Keratinocyte (primary cell): ENCODE results near the gene PRR19. TPM values are rescaled to one million over a fixed set of nuclear protein-coding genes. Genes with fewer than 3 reads are reported as not detected.

Experiments used
- DNase-seq: peaks from one replicate; pipeline ENCODE4 v3.0.0-alpha.2; 2011; ENCODE audit warnings: low read depth, missing footprints, low spot score
- FAIRE-seq: peaks from 2 replicates; lab custom pipeline; 2011; peaks lifted over from hg19 to GRCh38; lab: Jason Lieb, UNC
- H2AFZ ChIP-seq: 2 replicates; pipeline ENCODE4 v1.6.0; 2012; ENCODE audit warnings: low read length, control low read depth, inconsistent platforms; ENCODE audit not compliant: control insufficient read depth
- H3K27ac ChIP-seq: 2 replicates; pipeline ENCODE4 v1.5.1; 2011; ENCODE audit warnings: low read length; ENCODE audit not compliant: control insufficient read depth, insufficient read depth
- H3K27me3 ChIP-seq: 3 replicates; pipeline ENCODE4 v1.6.0; 2011; ENCODE audit warnings: low read length; ENCODE audit not compliant: control insufficient read depth, insufficient read depth; ENCODE audit errors: extremely low read depth
- H3K36me3 ChIP-seq, 2 experiments: 2 replicates in 1 of 2; 3 replicates in 1 of 2; pipeline ENCODE4 v1.5.1; 2011; ENCODE audit warnings: low read length in 2 of 2, mild to moderate bottlenecking in 1 of 2; ENCODE audit not compliant: control insufficient read depth in 2 of 2, insufficient read depth in 2 of 2; ENCODE audit errors: extremely low read depth in 1 of 2
- H3K4me1 ChIP-seq: 3 replicates; pipeline ENCODE4 v1.5.1; 2011; ENCODE audit warnings: low read length; ENCODE audit not compliant: control insufficient read depth, insufficient read depth; ENCODE audit errors: extremely low read depth
- H3K4me2 ChIP-seq: 3 replicates; pipeline ENCODE4 v1.6.0; 2011; ENCODE audit warnings: low read depth, low read length; ENCODE audit not compliant: control insufficient read depth, insufficient read depth; ENCODE audit errors: extremely low read depth
- H3K4me3 ChIP-seq, 3 experiments: fragments of 200-600 bp in 1 of 3; sonication (generic) in 1 of 3; 2 replicates in 2 of 3; 3 replicates in 1 of 3; pipeline ENCODE4 v1.5.1; 2011 to 2016; ENCODE audit warnings: low read length in 3 of 3, mild to moderate bottlenecking in 3 of 3, control low read depth in 2 of 3, inconsistent platforms in 1 of 3, low read depth in 1 of 3, mixed read lengths in 1 of 3, mixed run types in 1 of 3, moderate library complexity in 1 of 3; ENCODE audit not compliant: control insufficient read depth in 2 of 3, insufficient read depth in 2 of 3; ENCODE audit errors: extremely low read depth in 1 of 3
- H3K79me2 ChIP-seq: 2 replicates; pipeline ENCODE4 v1.6.0; 2012; ENCODE audit warnings: low read length; ENCODE audit not compliant: control insufficient read depth, insufficient read depth
- H3K9ac ChIP-seq: 3 replicates; pipeline ENCODE4 v1.6.0; 2011; ENCODE audit warnings: low read length; ENCODE audit not compliant: control insufficient read depth, insufficient read depth; ENCODE audit errors: extremely low read depth
- H3K9me1 ChIP-seq: 3 replicates; pipeline ENCODE4 v1.6.0; 2011; ENCODE audit warnings: low read length; ENCODE audit not compliant: control insufficient read depth, insufficient read depth; ENCODE audit errors: extremely low read depth
- H3K9me3 ChIP-seq: 2 replicates; pipeline ENCODE4 v1.5.1; 2012; ENCODE audit warnings: low read depth, low read length; ENCODE audit not compliant: control insufficient read depth
- H4K20me1 ChIP-seq: 3 replicates; pipeline ENCODE4 v1.6.0; 2011; ENCODE audit warnings: low read length; ENCODE audit not compliant: control insufficient read depth, insufficient read depth; ENCODE audit errors: extremely low read depth
- EZH2 ChIP-seq: IDR thresholded peaks from one replicate; pipeline ENCODE4 v1.6.1; 2012; ENCODE audit warnings: inconsistent platforms, mild to moderate bottlenecking, low read length, moderate library complexity
- dilution Hi-C: fragments of 300-500 bp; cut with MboI; formaldehyde crosslinking; loops from one replicate; pipeline ENCODE4 v1.7.0; 2020; ENCODE audit warnings: low sequenced_read_pairs; ENCODE audit not compliant: extremely low pct_ligation_motif_present
- polyA plus RNA-seq, 5 experiments: library from polyadenylated mRNA; depleted of rRNA in 3 of 5; stranded (reverse) in 3 of 5; stranded (forward) in 1 of 5; unstranded in 1 of 5; fragments of >200 nt; gene quantifications; 1 replicate in 1 of 5; 2 replicates in 3 of 5; 3 replicates in 1 of 5; pipeline versions ENCODE4 v1.2.1 to v1.2.3, GENCODE V29; 2011 to 2012; ENCODE audit warnings: missing spikeins in 2 of 5, low read depth in 1 of 5, low replicate concordance in 1 of 5
- TF ChIP-seq, protein P1 (sequence below), 3 experiments: IDR thresholded peaks in 1 of 3; conservative IDR thresholded peaks in 1 of 3; optimal IDR thresholded peaks in 1 of 3; 2 replicates in 2 of 3; 3 replicates in 1 of 3; pipeline versions ENCODE3 to v1.5.1; 2011; ENCODE audit warnings: low read length in 3 of 3, mild to moderate bottlenecking in 3 of 3, moderate library complexity in 2 of 3, control low read depth in 1 of 3, inconsistent platforms in 1 of 3; ENCODE audit not compliant: insufficient read depth in 2 of 3; ENCODE audit errors: extremely low read depth in 1 of 3

Gene PRR19
- polyA plus RNA-seq, 1 donor (not counting 4 experiments of a cell fraction or from before 2014, with no cell fraction given), result 0.25 TPM

DNA sequence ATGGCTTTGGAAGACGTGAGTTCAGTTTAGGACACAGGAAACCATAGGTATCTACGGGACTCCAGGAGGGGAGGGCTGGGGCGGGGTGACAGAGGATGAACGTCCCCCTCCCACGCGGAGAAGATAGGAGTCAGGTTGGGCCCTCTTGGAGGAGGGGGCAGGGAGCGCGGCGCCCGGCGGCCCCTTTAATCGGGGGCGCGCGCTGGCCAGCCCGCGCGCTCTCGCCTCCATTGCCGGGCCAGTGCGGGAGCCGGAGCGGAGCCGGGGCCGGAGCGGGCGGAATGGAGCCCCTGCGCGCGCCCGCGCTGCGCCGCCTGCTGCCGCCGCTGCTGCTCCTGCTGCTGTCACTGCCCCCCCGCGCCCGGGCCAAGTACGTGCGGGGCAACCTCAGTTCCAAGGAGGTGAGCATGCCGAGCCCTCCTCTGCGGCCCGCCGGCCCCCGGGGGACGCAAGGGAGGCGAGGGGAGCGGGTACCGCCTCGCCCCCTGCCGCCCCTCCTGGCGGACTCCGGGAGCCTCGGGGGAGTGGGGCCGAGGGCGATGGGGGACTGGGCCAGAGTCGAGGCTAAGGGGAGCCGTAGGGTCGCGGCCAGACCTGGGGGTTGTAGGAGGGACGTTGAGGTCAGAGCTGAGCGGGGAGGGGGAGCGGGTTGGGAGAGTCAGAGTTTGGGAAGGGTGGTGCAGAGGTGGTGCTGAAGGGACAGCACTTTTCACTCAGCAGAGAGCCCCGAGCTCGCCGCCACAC, 11.3 kb downstream of the PRR19 start, which contains the start of gene TMEM145:
TSS of gene TMEM145 (plus strand) at position 214 of the 744 bp plus-strand sequence. CDS start at position 282, 68 bp downstream.
- no peaks in the 10 kb centered on the region for H4K20me1 ChIP-seq
- DNase-seq, result no peak
- FAIRE-seq, result no peak
- no peak within 1 kb of the TSS for H3K27ac ChIP-seq
- no peak within 1 kb of the TSS for H3K9ac ChIP-seq
- no peaks in the 10 kb centered on the region for H3K36me3 ChIP-seq
- no peaks in the 10 kb centered on the region for H3K9me1 ChIP-seq
- H3K79me2 ChIP-seq, result no peaks in the 10 kb centered on the region
- TF ChIP-seq, protein P1, sequence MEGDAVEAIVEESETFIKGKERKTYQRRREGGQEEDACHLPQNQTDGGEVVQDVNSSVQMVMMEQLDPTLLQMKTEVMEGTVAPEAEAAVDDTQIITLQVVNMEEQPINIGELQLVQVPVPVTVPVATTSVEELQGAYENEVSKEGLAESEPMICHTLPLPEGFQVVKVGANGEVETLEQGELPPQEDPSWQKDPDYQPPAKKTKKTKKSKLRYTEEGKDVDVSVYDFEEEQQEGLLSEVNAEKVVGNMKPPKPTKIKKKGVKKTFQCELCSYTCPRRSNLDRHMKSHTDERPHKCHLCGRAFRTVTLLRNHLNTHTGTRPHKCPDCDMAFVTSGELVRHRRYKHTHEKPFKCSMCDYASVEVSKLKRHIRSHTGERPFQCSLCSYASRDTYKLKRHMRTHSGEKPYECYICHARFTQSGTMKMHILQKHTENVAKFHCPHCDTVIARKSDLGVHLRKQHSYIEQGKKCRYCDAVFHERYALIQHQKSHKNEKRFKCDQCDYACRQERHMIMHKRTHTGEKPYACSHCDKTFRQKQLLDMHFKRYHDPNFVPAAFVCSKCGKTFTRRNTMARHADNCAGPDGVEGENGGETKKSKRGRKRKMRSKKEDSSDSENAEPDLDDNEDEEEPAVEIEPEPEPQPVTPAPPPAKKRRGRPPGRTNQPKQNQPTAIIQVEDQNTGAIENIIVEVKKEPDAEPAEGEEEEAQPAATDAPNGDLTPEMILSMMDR (optimal IDR thresholded peaks at IDR 0.05 in 1 of 3, IDR thresholded peaks at IDR 0.05 in 1 of 3, conservative IDR thresholded peaks at IDR 0.05 in 1 of 3; ENCODE audit: extremely low read depth in 1 of 3, insufficient read depth in 2 of 3, low read length in 3 of 3), result peak in 1 of 3 experiments; percentile 34
- TF ChIP-seq EZH2, result no peak
- H3K4me3 ChIP-seq, result peak within 1 kb of the TSS; percentile 26 to 51 (median 46)
- H3K27me3 ChIP-seq, result peaks cover 35% of the 10 kb centered on the region
- no peaks in the 10 kb centered on the region for H3K9me3 ChIP-seq
- H3K4me2 ChIP-seq, result peak within 1 kb of the TSS; percentile 67
- no peak within 1 kb of the TSS for H2AFZ ChIP-seq
- no peaks in the 10 kb centered on the region for H3K4me1 ChIP-seq
- dilution Hi-C loops, result no loop called here

DNA sequence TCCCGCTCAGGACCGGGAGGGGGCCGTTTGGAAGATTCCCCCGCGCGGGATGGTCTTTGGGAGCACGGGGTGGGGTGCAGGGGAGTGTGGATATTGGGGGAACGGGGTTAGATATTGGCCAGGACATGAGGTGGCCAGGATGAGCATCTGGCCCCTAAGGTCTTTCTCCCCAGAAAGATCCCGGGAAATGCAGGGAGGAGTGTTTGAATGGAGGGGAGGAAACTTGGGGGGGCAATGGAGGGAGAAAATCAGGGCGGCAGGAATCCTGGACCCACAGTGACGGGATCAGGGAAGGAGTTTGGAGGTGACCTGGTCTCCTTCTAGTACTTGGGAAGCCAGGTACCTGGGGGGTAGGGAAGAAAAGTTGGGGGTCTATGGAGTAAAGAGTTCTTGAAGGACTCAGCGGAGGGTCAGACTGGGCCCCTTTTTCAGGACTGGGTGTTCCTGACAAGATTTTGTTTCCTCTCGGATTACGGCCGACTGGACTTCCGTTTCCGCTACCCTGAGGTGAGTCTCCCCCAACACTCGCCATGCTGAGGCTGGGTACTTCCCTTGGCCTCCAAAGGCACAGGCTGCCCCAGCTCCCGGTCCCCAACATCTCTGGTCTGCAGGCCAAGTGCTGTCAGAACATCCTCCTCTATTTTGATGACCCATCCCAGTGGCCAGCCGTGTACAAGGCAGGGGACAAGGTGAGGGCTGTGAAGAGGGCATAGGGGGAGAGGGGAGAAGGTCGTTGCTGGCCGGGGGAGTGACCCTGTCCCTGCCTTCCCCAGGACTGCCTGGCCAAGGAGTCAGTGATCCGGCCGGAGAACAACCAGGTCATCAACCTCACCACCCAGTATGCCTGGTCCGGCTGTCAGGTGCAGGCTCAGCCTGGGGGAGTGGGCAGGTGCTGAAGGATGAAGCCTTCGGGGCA, 12.2 kb downstream of the PRR19 start:
- no peaks in the 10 kb centered on the region for H3K79me2 ChIP-seq
- no peaks in the 10 kb centered on the region for H3K9me1 ChIP-seq
- no peak overlapping the region for H3K4me3 ChIP-seq
- no peak overlapping the region for H3K9ac ChIP-seq
- H3K27me3 ChIP-seq, result peaks cover 35% of the 10 kb centered on the region
- no peaks in the 10 kb centered on the region for H3K36me3 ChIP-seq
- dilution Hi-C loops, result no loop called here
- H2AFZ ChIP-seq, result no peak overlapping the region
- no peak overlapping the region for H3K27ac ChIP-seq
- FAIRE-seq (no peak), DNase-seq (no peak)
- TF ChIP-seq, protein P1 (optimal IDR thresholded peaks at IDR 0.05 in 1 of 3, IDR thresholded peaks at IDR 0.05 in 1 of 3, conservative IDR thresholded peaks at IDR 0.05 in 1 of 3; ENCODE audit: extremely low read depth in 1 of 3, insufficient read depth in 2 of 3, low read length in 3 of 3), result no peak
- no peak for TF ChIP-seq EZH2
- H3K4me1 ChIP-seq, result no peaks in the 10 kb centered on the region
- H3K9me3 ChIP-seq, result no peaks in the 10 kb centered on the region
- H3K4me2 ChIP-seq, result no peak overlapping the region
- H4K20me1 ChIP-seq, result no peaks in the 10 kb centered on the region
